A673 (cell line): ENCODE measurements around the gene COL5A1.

Experiments used
- EZH2 ChIP-seq: fragments of 200-600 bp; sonication (generic); IDR thresholded peaks from 2 replicates; pipeline ENCODE4 v1.6.1; 2017; ENCODE audit warnings: borderline replicate concordance, low read depth, mild to moderate bottlenecking, mixed read lengths, antibody characterized with exemption, low read length; ENCODE audit not compliant: poor library complexity, severe bottlenecking
- TF ChIP-seq, protein P1 (sequence below): fragments of 300-800, 200-600 bp; sonication (generic); conservative IDR thresholded peaks from 2 replicates; pipeline ENCODE4 v1.5.1; 2017; ENCODE audit warnings: low read depth, mild to moderate bottlenecking, antibody characterized with exemption, low read length, moderate library complexity, mixed read lengths

- TF ChIP-seq EZH2, result no peak
- TF ChIP-seq, protein P1, sequence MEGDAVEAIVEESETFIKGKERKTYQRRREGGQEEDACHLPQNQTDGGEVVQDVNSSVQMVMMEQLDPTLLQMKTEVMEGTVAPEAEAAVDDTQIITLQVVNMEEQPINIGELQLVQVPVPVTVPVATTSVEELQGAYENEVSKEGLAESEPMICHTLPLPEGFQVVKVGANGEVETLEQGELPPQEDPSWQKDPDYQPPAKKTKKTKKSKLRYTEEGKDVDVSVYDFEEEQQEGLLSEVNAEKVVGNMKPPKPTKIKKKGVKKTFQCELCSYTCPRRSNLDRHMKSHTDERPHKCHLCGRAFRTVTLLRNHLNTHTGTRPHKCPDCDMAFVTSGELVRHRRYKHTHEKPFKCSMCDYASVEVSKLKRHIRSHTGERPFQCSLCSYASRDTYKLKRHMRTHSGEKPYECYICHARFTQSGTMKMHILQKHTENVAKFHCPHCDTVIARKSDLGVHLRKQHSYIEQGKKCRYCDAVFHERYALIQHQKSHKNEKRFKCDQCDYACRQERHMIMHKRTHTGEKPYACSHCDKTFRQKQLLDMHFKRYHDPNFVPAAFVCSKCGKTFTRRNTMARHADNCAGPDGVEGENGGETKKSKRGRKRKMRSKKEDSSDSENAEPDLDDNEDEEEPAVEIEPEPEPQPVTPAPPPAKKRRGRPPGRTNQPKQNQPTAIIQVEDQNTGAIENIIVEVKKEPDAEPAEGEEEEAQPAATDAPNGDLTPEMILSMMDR, result no peak
These were observed 186.4 kb downstream of the COL5A1 start for GRCh38 chr9:134827993-134828392.
